ENCODE results near the gene VIM.

DNA sequence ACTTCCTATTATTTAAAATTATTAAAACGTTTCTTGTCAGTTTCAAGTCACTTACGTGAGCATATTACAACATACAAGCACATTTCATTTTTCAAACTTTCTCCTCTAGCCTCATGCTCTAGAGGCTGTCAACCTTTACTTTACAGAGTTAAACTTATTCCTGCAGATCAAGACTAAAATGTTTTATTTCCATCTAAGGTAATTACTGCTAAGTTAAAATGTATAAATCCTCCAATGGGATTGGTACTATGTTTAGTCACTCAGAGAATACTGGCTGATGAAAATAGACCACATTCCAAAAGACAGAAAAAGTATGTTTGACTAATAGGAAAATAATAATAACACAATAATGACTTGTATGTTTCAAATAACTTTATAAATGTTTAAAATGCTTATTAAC lies 18.2 kb upstream of the VIM start:
- TF ChIP-seq, protein P1, sequence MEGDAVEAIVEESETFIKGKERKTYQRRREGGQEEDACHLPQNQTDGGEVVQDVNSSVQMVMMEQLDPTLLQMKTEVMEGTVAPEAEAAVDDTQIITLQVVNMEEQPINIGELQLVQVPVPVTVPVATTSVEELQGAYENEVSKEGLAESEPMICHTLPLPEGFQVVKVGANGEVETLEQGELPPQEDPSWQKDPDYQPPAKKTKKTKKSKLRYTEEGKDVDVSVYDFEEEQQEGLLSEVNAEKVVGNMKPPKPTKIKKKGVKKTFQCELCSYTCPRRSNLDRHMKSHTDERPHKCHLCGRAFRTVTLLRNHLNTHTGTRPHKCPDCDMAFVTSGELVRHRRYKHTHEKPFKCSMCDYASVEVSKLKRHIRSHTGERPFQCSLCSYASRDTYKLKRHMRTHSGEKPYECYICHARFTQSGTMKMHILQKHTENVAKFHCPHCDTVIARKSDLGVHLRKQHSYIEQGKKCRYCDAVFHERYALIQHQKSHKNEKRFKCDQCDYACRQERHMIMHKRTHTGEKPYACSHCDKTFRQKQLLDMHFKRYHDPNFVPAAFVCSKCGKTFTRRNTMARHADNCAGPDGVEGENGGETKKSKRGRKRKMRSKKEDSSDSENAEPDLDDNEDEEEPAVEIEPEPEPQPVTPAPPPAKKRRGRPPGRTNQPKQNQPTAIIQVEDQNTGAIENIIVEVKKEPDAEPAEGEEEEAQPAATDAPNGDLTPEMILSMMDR (optimal IDR thresholded peaks at IDR 0.05 in 1 of 3, IDR thresholded peaks at IDR 0.05 in 1 of 3, conservative IDR thresholded peaks at IDR 0.05 in 1 of 3; ENCODE audit: extremely low read depth in 1 of 3, insufficient read depth in 2 of 3, low read length in 3 of 3) = no peak
- TF ChIP-seq EZH2 (IDR thresholded peaks at IDR 0.05; ENCODE audit: low read length) = no peak

Data from keratinocyte (primary cell).